H1 (cell line): ENCODE measurements around the gene CWC15. TPM values are rescaled to one million over a fixed set of nuclear protein-coding genes. Genes with fewer than 3 reads are reported as not detected.
A peak's percentile ranks its signal among the peaks of the same experiment; 100 is the strongest.

Experiments
- CTCF ChIA-PET: fragments of 300-600 bp; sonication (Branson Sonifier 250); formaldehyde crosslinking; loops from one replicate; lab custom pipeline; 2021; ENCODE audit not compliant: partially characterized antibody; lab: Charles Lee
- POLR2A ChIA-PET: fragments of 300-600 bp; sonication (Branson Sonifier 250); formaldehyde crosslinking; loops from one replicate; lab custom pipeline; 2021; ENCODE audit warnings: inconsistent platforms; ENCODE audit not compliant: partially characterized antibody; lab: Charles Lee
- DNase-seq, 2 experiments: peaks; one replicate each; pipeline versions ENCODE4 v3.0.0 to v3.0.0-alpha.2; 2010 to 2022; ENCODE audit warnings: low spot score in 2 of 2, low read depth in 1 of 2, mixed read lengths in 1 of 2
- FAIRE-seq: peaks from 2 replicates; lab custom pipeline; 2011; peaks lifted over from hg19 to GRCh38; lab: Jason Lieb, UNC
- H2AFZ ChIP-seq: 2 replicates; pipeline ENCODE4 v1.8.1; 2012; ENCODE audit warnings: low read length, inconsistent platforms
- H2AK5ac ChIP-seq: 2 replicates; pipeline ENCODE4 v1.6.1; 2013; ENCODE audit warnings: low read depth, low read length
- H2BK120ac ChIP-seq: replicated peaks from 2 replicates; pipeline ENCODE3; 2013; ENCODE audit warnings: low read depth, low read length, inconsistent platforms
- H2BK12ac ChIP-seq: 2 replicates; pipeline ENCODE4 v1.6.1; 2013; ENCODE audit warnings: low read depth, low read length
- H2BK15ac ChIP-seq: 2 replicates; pipeline ENCODE4 v1.6.1; 2013; ENCODE audit warnings: low read length
- H2BK20ac ChIP-seq: 2 replicates; pipeline ENCODE4 v1.6.1; 2013; ENCODE audit warnings: low read length
- H2BK5ac ChIP-seq: 2 replicates; pipeline ENCODE4 v1.6.1; 2013; ENCODE audit warnings: low read depth, low read length
- H3K14ac ChIP-seq: 2 replicates; pipeline ENCODE4 v1.6.1; 2013; ENCODE audit warnings: inconsistent platforms; ENCODE audit not compliant: insufficient read length
- H3K18ac ChIP-seq: 2 replicates; pipeline ENCODE4 v1.6.1; 2013; ENCODE audit warnings: low read length; ENCODE audit errors: extremely low read depth
- H3K23ac ChIP-seq: 2 replicates; pipeline ENCODE4 v1.6.1; 2013; ENCODE audit warnings: inconsistent platforms; ENCODE audit not compliant: insufficient read length
- H3K23me2 ChIP-seq: 2 replicates; pipeline ENCODE4 v1.6.1; 2013; ENCODE audit warnings: low read depth, low read length
- H3K27ac ChIP-seq: 2 replicates; pipeline ENCODE4 v1.6.1; 2011; ENCODE audit warnings: low read depth, low read length, inconsistent platforms
- H3K27me3 ChIP-seq, 4 experiments: replicated peaks in 1 of 4; 1 replicate in 1 of 4; 2 replicates in 3 of 4; pipeline versions ENCODE4 v1.6.1 to v1.8.1; 2011 to 2013; ENCODE audit warnings: low read length in 3 of 4, mild to moderate bottlenecking in 3 of 4, inconsistent platforms in 2 of 4, mixed read lengths in 2 of 4, moderate library complexity in 1 of 4; ENCODE audit not compliant: control insufficient read depth in 3 of 4, insufficient read depth in 3 of 4; ENCODE audit errors: extremely low read depth in 1 of 4
- H3K36me3 ChIP-seq, 4 experiments: 2 replicates each; pipeline versions ENCODE4 v1.6.1 to v1.8.1; 2011 to 2013; ENCODE audit warnings: mild to moderate bottlenecking in 4 of 4, low read length in 3 of 4, moderate library complexity in 2 of 4, control low read depth in 1 of 4, inconsistent platforms in 1 of 4; ENCODE audit not compliant: insufficient read depth in 4 of 4, control insufficient read depth in 2 of 4
- H3K4ac ChIP-seq: replicated peaks from 2 replicates; pipeline ENCODE3; 2013; ENCODE audit warnings: low read length, low read depth, mixed read lengths, inconsistent platforms; ENCODE audit not compliant: insufficient read length
- H3K4me1 ChIP-seq, 4 experiments: replicated peaks in 1 of 4; 1 replicate in 1 of 4; 2 replicates in 3 of 4; pipeline versions ENCODE4 v1.6.1 to v1.8.1; 2011 to 2013; ENCODE audit warnings: low read length in 3 of 4, inconsistent platforms in 2 of 4, mixed read lengths in 1 of 4; ENCODE audit not compliant: insufficient read depth in 4 of 4, control insufficient read depth in 3 of 4
- H3K4me2 ChIP-seq, 2 experiments: 2 replicates each; pipeline versions ENCODE4 v1.6.1 to v1.8.1; 2011 to 2013; ENCODE audit warnings: low read depth in 2 of 2, low read length in 2 of 2, control low read depth in 1 of 2, inconsistent platforms in 1 of 2, mild to moderate bottlenecking in 1 of 2; ENCODE audit not compliant: insufficient read depth in 1 of 2
- H3K4me3 ChIP-seq, 4 experiments: fragments of 200-600, 300-600 bp in 1 of 4; sonication (generic), shearing (Covaris generic), sonication (Bioruptor Twin) in 1 of 4; 2 replicates each; pipeline versions ENCODE4 v1.5.1 to v1.8.1; 2011 to 2016; ENCODE audit warnings: low read length in 4 of 4, low read depth in 3 of 4, control low read depth in 2 of 4, inconsistent platforms in 2 of 4, mild to moderate bottlenecking in 2 of 4, mixed read lengths in 1 of 4, moderate library complexity in 1 of 4; ENCODE audit not compliant: insufficient read depth in 2 of 4; ENCODE audit errors: extremely low read depth in 1 of 4
- H3K56ac ChIP-seq: replicated peaks from 2 replicates; pipeline ENCODE3; 2013; ENCODE audit warnings: low read depth, mild to moderate bottlenecking, mixed read lengths, low read length, inconsistent platforms; ENCODE audit not compliant: insufficient read length
- H3K79me1 ChIP-seq: 2 replicates; pipeline ENCODE4 v1.6.1; 2013; ENCODE audit warnings: low read depth, low read length, control low read depth
- H3K79me2 ChIP-seq, 2 experiments: 2 replicates each; pipeline versions ENCODE4 v1.6.1 to v1.8.1; 2012 to 2013; ENCODE audit warnings: low read length in 2 of 2, mild to moderate bottlenecking in 2 of 2, inconsistent platforms in 1 of 2; ENCODE audit not compliant: insufficient read depth in 2 of 2, control insufficient read depth in 1 of 2
- H3K9ac ChIP-seq, 4 experiments: replicated peaks in 1 of 4; 1 replicate in 1 of 4; 2 replicates in 3 of 4; pipeline versions ENCODE4 v1.6.1 to v1.8.1; 2011 to 2013; ENCODE audit warnings: low read depth in 3 of 4, low read length in 3 of 4, control low read depth in 2 of 4, mild to moderate bottlenecking in 2 of 4, moderate library complexity in 2 of 4, inconsistent platforms in 1 of 4; ENCODE audit errors: extremely low read depth in 1 of 4
- H3K9me3 ChIP-seq, 2 experiments: 2 replicates each; pipeline versions ENCODE4 v1.6.1 to v1.8.1; 2012 to 2013; ENCODE audit warnings: mild to moderate bottlenecking in 2 of 2, moderate library complexity in 2 of 2, control low read depth in 1 of 2, inconsistent platforms in 1 of 2, low read depth in 1 of 2, low read length in 1 of 2, mixed read lengths in 1 of 2; ENCODE audit not compliant: insufficient read depth in 2 of 2
- H4K20me1 ChIP-seq, 2 experiments: replicated peaks in 1 of 2; 2 replicates each; pipeline versions ENCODE3 to v1.8.1; 2011 to 2013; ENCODE audit warnings: inconsistent platforms in 2 of 2, low read length in 2 of 2, mild to moderate bottlenecking in 1 of 2; ENCODE audit not compliant: insufficient read depth in 2 of 2, control insufficient read depth in 1 of 2
- H4K5ac ChIP-seq: 2 replicates; pipeline ENCODE4 v1.6.1; 2013; ENCODE audit warnings: low read length, low read depth, mixed read lengths, inconsistent platforms; ENCODE audit not compliant: insufficient read length
- H4K8ac ChIP-seq: 2 replicates; pipeline ENCODE4 v1.8.0; 2013; ENCODE audit warnings: mild to moderate bottlenecking, moderate library complexity, low read length, inconsistent platforms; ENCODE audit not compliant: insufficient read depth; ENCODE audit errors: extremely low read depth
- H4K91ac ChIP-seq: replicated peaks from 2 replicates; pipeline ENCODE3; 2013; ENCODE audit warnings: low read length, mixed read lengths, inconsistent platforms; ENCODE audit not compliant: insufficient read length
- ATF3 ChIP-seq: IDR thresholded peaks from 2 replicates; pipeline ENCODE4 v1.6.1; 2011; ENCODE audit warnings: low read depth, mild to moderate bottlenecking, low read length; ENCODE audit not compliant: insufficient read depth
- CREB1 ChIP-seq: IDR thresholded peaks from 2 replicates; pipeline ENCODE4 v1.6.1; 2012; ENCODE audit warnings: inconsistent platforms
- EZH2 ChIP-seq: fragments of 200-600 bp; sonication (generic); IDR thresholded peaks from 2 replicates; pipeline ENCODE4 v1.7.1; 2012; ENCODE audit warnings: low read depth, mild to moderate bottlenecking, moderate library complexity, low read length, inconsistent platforms; ENCODE audit not compliant: severe bottlenecking
- HDAC6 ChIP-seq: IDR thresholded peaks from one replicate; pipeline ENCODE4 v1.7.1; 2012; ENCODE audit warnings: low read depth, mild to moderate bottlenecking, inconsistent platforms, low read length, moderate library complexity
- JUN ChIP-seq: IDR thresholded peaks from 2 replicates; pipeline ENCODE4 v1.6.1; 2011; ENCODE audit warnings: low read depth, mild to moderate bottlenecking, improper control_type of control experiment, low read length
- NRF1 ChIP-seq: IDR thresholded peaks from 2 replicates; pipeline ENCODE4 v1.6.1; 2011; ENCODE audit warnings: mild to moderate bottlenecking, low read depth, low read length, improper control_type of control experiment
- POU5F1 ChIP-seq: IDR thresholded peaks from 2 replicates; pipeline ENCODE4 v1.6.1; 2011; ENCODE audit warnings: low read depth, mild to moderate bottlenecking, low read length, moderate library complexity
- SIRT6 ChIP-seq: IDR thresholded peaks from one replicate; pipeline ENCODE4 v1.7.1; 2012; ENCODE audit warnings: low read length, inconsistent platforms
- SP4 ChIP-seq: IDR thresholded peaks from 2 replicates; pipeline ENCODE4 v1.6.1; 2012; ENCODE audit warnings: low read length, inconsistent platforms
- WGBS, 2 experiments: shearing (Covaris generic) in 1 of 2; methylation state at CpG; one replicate each; pipeline versions ENCODE4 v1.1.6 to v1.1.7; 2013 to 2015; ENCODE audit warnings: low lambda C conversion rate in 2 of 2, mixed read lengths in 2 of 2, inconsistent platforms in 1 of 2, low coverage in 1 of 2, missing lambda C conversion rate in 1 of 2; ENCODE audit not compliant: insufficient replicate concordance in 2 of 2, insufficient coverage in 1 of 2, insufficient read length in 1 of 2; ENCODE audit errors: extremely low coverage in 1 of 2, missing lambda C conversion rate in 1 of 2; 5-methylcytosine and 5-hydroxymethylcytosine counted together
- polyA plus RNA-seq, 7 experiments: library from polyadenylated mRNA; depleted of rRNA in 3 of 7; stranded (reverse) in 5 of 7; unstranded in 2 of 7; fragments of >200 nt in 5 of 7; fragments of 200-250 nt in 2 of 7; gene quantifications; 1 replicate in 5 of 7; 2 replicates in 1 of 7; 4 replicates in 1 of 7; pipeline versions ENCODE4 v1.2.1 to v1.2.3, GENCODE V29; 2011 to 2013; ENCODE audit warnings: missing spikeins in 2 of 7, mixed read lengths in 2 of 7
- total RNA-seq: library from RNA; stranded (reverse); fragmentation: NEBNext Ultra II Directional; extraction: Animal tissue kit (Norgen Biotek cat#: 25700); gene quantifications from 2 replicates; pipeline ENCODE4 v1.2.1, GENCODE V29; 2021

The CWC15 gene
- total and polyA plus RNA-seq, 2 of the 8 experiments (the other 6 are each of a cell fraction or from before 2014, with no cell fraction given) = 15.7 to 59.4 TPM

DNA sequence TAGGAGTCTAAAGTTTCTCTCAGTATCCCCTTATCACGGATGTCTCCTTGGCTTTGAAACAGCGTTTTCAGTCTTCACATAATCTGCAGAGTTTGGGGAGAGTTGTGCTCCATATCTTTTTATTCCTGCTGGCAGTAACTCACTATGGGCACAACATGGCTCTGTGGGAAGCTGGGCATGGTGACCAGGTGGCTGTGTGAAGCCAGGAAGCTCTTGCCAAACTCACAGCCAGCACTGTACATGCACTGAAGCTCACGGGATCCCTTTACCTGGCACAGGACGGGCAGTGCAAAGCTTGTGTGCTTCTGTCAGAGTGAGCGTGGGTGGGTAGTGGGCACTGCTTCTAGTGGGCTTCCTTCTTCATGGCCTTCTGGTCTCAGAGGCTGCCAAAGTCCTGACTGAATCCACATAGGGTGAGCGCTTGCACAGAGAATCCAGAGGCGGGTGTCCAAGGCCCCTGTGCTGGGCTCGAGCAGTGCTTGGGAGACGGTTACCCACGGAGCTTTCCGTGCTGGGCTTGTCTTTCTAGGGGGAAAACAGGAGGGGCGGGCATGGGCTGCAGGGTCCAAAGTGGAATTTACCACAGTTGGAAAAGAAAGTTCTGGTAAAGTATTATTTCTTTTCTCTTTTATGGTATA lies 40.9 kb upstream of the CWC15 start:
- Histone ChIP-seq H2BK12ac (no peak overlapping the region), H3K23me2 (no peaks in the 10 kb centered on the region), H2BK20ac (no peak overlapping the region), H3K9ac (no peak overlapping the region), H3K27ac (no peak overlapping the region), H2BK120ac (no peak overlapping the region), H3K4ac (no peak overlapping the region), H4K91ac (no peak overlapping the region), H3K56ac (no peak overlapping the region), H3K79me1 (no peaks in the 10 kb centered on the region), H3K79me2 (no peaks in the 10 kb centered on the region), H4K8ac (no peak overlapping the region), H4K5ac (no peak overlapping the region), H3K4me2 (no peak overlapping the region), H3K27me3 (no peaks in the 10 kb centered on the region), H3K23ac (no peak overlapping the region), H3K18ac (no peak overlapping the region), H2AK5ac (no peak overlapping the region), H3K14ac (no peak overlapping the region), H3K9me3 (no peaks in the 10 kb centered on the region), H2AFZ (peak overlapping the region; percentile 61), H2BK15ac (no peak overlapping the region), H3K4me1 (no peaks in the 10 kb centered on the region), H4K20me1 (no peaks in the 10 kb centered on the region), H3K36me3 (no peaks in the 10 kb centered on the region), H2BK5ac (no peak overlapping the region), H3K4me3 (no peak overlapping the region)
- WGBS, 2 experiments = 96% methylated on average over 12 of the region's 12 CpGs; no CpG with 5 or more reads in 1 of the 2 experiments
- FAIRE-seq (no peak), DNase-seq (no peak)
- CTCF ChIA-PET = no interaction called here
- POLR2A ChIA-PET = no interaction called here
- TF ChIP-seq JUN (no peak), EZH2 (no peak), POU5F1 (no peak), CREB1 (no peak), HDAC6 (no peak), SP4 (no peak), NRF1 (no peak), SIRT6 (no peak), ATF3 (no peak)
